K562 (cell line): ENCODE measurements around the gene ATP5F1D.

Source experiments
- DACH1 ChIP-seq: fragments of 450-650 bp; IDR thresholded peaks from 2 replicates; pipeline ENCODE4 v1.6.1; 2018; ENCODE audit not compliant: partially characterized antibody
- MAZ ChIP-seq, 2 experiments: fragments of 450-650 bp in 1 of 2; sonication (generic) in 1 of 2; formaldehyde crosslinking; IDR thresholded peaks in 1 of 2; conservative IDR thresholded peaks in 1 of 2; 2 replicates each; pipeline versions ENCODE4 v1.4.0 to v1.5.0; 2020; ENCODE audit warnings: mild to moderate bottlenecking in 1 of 2, missing genetic modification reagents in 1 of 2
- NBN ChIP-seq: fragments of 450-650 bp; IDR thresholded peaks from 2 replicates; pipeline ENCODE4 v1.6.1; 2016; ENCODE audit warnings: low read depth, mild to moderate bottlenecking
- TF ChIP-seq, protein P1 (sequence below): sonication (generic); formaldehyde crosslinking; IDR thresholded peaks from 2 replicates; pipeline ENCODE4 v1.8.1; 2023; ENCODE audit warnings: mild to moderate bottlenecking, missing genetic modification reagents, moderate library complexity

- TF ChIP-seq NBN (no peak), MAZ (CRISPR knock-in tag; conservative IDR thresholded peaks at IDR 0.05 in 1 of 2, IDR thresholded peaks at IDR 0.05 in 1 of 2) (no peak), DACH1 (no peak)
- TF ChIP-seq, protein P1, sequence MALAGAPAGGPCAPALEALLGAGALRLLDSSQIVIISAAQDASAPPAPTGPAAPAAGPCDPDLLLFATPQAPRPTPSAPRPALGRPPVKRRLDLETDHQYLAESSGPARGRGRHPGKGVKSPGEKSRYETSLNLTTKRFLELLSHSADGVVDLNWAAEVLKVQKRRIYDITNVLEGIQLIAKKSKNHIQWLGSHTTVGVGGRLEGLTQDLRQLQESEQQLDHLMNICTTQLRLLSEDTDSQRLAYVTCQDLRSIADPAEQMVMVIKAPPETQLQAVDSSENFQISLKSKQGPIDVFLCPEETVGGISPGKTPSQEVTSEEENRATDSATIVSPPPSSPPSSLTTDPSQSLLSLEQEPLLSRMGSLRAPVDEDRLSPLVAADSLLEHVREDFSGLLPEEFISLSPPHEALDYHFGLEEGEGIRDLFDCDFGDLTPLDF = no peak
Measured at GRCh38 chr19:1288833-1289685, 47.5 kb downstream of the ATP5F1D start.
